Mucosa of rectum (tissue), 2 donors: ENCODE data around the gene GRIK3.
"Not testable (repeated sequence)": the region's sequence is repeated elsewhere in the genome, so short reads cannot be mapped to it uniquely, and the experiment has no call there.

ENCODE experiments used
- H3K27ac ChIP-seq, 2 donors: one replicate each; pipeline ENCODE4 v1.7.0; 2013; ENCODE audit warnings: inconsistent platforms in 2 of 2, low read depth in 2 of 2, low read length in 2 of 2
- H3K27me3 ChIP-seq, 2 donors: one replicate each; pipeline ENCODE4 v1.7.0; 2013; ENCODE audit warnings: low read length in 2 of 2; ENCODE audit not compliant: control insufficient read depth in 2 of 2, insufficient read depth in 2 of 2
- H3K36me3 ChIP-seq, 2 donors: one replicate each; pipeline ENCODE4 v1.7.0; 2013; ENCODE audit warnings: low read length in 2 of 2; ENCODE audit not compliant: control insufficient read depth in 2 of 2, insufficient read depth in 2 of 2
- H3K4me1 ChIP-seq, 2 donors: one replicate each; pipeline ENCODE4 v1.7.0; 2013; ENCODE audit warnings: low read length in 2 of 2, mild to moderate bottlenecking in 1 of 2; ENCODE audit not compliant: control insufficient read depth in 2 of 2, insufficient read depth in 2 of 2
- H3K4me3 ChIP-seq, 2 donors: one replicate each; pipeline ENCODE4 v1.7.0; 2013; ENCODE audit warnings: low read length in 2 of 2
- H3K9ac ChIP-seq, 2 donors: one replicate each; pipeline ENCODE4 v1.7.0; 2013; ENCODE audit warnings: low read length in 2 of 2, low read depth in 1 of 2, mild to moderate bottlenecking in 1 of 2
- H3K9me3 ChIP-seq, 2 donors: one replicate each; pipeline ENCODE4 v1.7.0; 2013; ENCODE audit warnings: low read length in 2 of 2; ENCODE audit not compliant: control insufficient read depth in 2 of 2
- donor health status: healthy.
- donor health status: Normal muscosa, but diverticular disease.

Gene GRIK3

DNA sequence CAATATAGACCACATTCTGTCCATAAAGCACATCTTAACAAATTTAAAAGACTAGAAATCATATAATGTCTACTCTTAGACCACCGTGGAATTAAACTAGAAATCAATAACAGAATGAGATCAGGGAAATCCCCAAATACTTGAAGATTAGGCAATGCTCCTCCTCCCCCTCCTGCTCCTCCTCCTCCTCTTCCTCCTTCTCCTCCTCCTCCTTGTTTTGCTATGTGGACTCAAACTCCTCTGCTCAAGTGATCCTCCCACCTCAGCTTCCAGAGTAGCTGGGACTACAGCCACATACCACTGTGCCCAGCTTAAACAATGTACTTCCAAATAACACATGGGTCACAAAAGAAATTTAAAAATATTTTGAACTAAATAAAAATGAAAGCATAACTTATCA is 134.2 kb downstream of the GRIK3 start:
- no peaks in the 10 kb centered on the region for H3K4me1 ChIP-seq
- no peak overlapping the region for H3K27ac ChIP-seq

DNA sequence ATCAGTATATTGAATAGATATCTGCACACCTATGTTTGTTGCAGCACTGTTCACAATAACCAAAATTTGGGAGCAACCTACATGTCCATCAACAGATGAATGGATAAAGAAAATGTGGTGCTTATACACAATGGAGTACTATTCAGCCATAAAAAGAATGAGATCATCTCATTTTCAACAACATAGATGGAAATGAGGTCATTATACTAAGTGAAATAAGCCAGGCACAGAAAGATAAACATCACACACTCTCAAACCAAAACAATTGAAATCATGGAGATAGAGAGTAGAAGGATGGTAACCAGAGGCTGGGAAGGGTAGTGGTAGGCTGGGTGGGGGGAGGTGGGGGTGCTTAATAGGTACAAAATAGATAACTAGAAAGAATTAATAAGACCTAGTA is 136.5 kb downstream of the GRIK3 start:
- not testable (repeated sequence) for H3K4me3 ChIP-seq, H3K4me1 ChIP-seq, H3K27ac ChIP-seq, H3K9ac ChIP-seq, H3K36me3 ChIP-seq, H3K9me3 ChIP-seq, H3K27me3 ChIP-seq

More for the DNA sequence above, 134.2 kb downstream of the GRIK3 start:
- Histone ChIP-seq H3K4me3 (no peak overlapping the region), H3K9ac (no peak overlapping the region), H3K27me3 (no peaks in the 10 kb centered on the region), H3K9me3 (no peaks in the 10 kb centered on the region), H3K36me3 (no peaks in the 10 kb centered on the region)

DNA sequence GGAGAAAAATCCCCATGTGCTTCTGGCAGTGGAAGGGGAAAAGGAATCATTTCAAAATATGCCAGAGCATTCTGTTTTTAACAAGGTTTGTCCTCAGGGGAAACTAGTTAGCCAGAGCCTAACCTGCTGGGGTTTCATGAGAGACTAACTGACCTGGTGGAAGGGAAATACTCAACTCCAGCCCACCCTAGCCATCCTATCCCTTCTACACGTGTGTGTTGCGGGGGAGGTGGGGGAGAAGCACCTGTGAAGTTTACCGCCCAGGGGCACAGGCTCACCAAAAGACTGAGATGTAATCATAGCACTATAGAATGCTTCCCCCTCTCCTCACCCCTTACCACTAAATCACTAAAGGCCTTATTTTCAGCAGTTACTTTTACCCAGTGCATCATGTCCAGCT is 139.5 kb downstream of the GRIK3 start:
- Histone ChIP-seq H3K27me3 (no peaks in the 10 kb centered on the region), H3K9me3 (no peaks in the 10 kb centered on the region), H3K27ac (no peak overlapping the region), H3K4me3 (no peak overlapping the region), H3K9ac (no peak overlapping the region), H3K36me3 (no peaks in the 10 kb centered on the region), H3K4me1 (no peaks in the 10 kb centered on the region)

DNA sequence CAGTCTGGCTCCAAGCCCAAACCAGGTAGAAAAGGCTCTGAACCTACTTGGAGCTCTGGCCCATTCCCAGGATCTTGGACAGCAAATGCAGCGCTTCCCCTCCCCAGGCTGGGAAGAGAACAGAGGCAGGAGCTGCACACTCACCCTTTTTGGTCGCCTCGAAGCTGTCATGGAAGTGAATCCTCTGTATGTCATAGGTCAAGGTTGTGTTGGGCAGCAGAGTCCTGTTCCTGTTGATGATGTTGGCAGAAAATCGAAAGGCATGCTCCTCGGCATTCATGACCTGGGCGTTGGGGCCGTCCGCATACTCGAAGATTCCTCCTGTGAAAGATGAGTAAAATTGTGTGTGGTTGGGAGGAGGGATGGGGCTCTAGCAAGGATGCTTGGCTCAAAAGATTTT is 143.5 kb downstream of the GRIK3 start:
- Histone ChIP-seq H3K4me1 (no peaks in the 10 kb centered on the region), H3K36me3 (no peaks in the 10 kb centered on the region), H3K9me3 (no peaks in the 10 kb centered on the region), H3K27ac (no peak overlapping the region), H3K4me3 (no peak overlapping the region), H3K9ac (no peak overlapping the region), H3K27me3 (no peaks in the 10 kb centered on the region)

DNA sequence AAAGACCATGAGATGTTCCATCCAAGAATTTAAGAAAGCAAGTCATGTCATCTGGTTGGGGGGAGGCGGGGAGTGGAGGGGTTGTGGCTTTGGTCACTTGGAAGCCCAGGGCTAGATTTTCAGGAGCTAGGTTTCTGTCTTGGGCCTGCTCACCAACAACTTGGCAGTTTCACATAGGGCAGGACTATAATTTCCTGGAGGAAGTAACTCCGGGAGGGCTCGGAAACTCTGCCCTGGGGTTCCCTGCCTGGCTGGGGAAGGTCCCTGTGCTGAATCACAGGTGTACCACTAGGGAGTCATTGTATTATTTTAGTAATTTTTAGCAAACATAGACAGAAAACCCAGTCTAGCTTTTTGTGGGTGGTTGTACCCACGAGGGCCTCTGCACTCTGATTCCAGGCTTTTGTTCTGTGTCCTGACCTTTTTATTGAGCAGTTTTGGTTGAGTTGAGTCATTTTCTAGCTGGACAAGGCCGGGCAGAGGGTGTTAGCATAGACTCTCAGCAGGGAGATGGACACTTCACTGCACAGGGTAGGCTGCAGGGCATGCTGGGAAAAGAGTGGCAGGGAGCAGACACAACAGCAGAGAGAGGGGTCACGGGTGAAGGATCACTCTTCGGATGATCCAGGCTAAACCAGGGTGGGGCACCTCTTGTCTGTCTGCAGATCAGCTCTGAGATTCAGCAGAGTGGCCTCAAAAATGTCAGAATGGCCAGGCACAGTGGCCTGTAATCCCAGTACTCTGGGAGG is 144.7 kb downstream of the GRIK3 start:
- no peaks in the 10 kb centered on the region for H3K36me3 ChIP-seq
- no peaks in the 10 kb centered on the region for H3K9me3 ChIP-seq
- H3K9ac ChIP-seq: no peak overlapping the region
- H3K4me1 ChIP-seq: no peaks in the 10 kb centered on the region
- H3K27me3 ChIP-seq: no peaks in the 10 kb centered on the region
- H3K27ac ChIP-seq: no peak overlapping the region
- no peak overlapping the region for H3K4me3 ChIP-seq

DNA sequence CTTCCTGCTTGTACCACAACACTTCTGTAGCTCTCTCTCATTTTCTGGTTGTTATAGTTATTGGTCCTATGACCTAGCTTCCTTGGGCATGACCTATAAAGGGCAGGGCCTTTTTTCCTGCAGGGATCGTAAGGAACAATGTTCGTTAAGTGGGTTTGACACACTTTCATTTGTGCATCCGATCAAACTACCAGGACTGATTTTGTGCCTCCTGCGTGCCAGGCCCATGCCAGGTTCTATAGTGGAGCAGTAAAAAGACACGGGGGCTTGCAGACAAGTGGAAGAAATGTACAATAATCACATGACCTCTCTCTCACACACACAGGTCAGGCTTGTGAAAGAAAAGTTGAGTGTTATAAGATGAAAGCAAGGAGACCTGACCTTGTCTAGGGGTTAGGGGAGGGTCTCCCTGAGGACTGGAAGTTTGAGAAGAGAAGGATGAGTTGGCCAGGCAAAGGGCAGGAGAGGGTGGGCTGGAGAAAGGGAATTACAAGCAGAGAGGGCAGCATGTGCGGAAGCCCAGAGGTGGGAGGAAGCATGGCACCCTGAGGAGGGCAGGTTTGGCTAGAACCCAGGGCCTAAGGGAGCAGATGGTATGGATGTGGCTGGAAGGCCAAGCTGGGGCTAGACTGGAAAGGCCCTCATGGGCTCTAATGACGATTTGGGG is 145.4 kb downstream of the GRIK3 start:
- H3K9me3 ChIP-seq: no peaks in the 10 kb centered on the region
- no peak overlapping the region for H3K27ac ChIP-seq

DNA sequence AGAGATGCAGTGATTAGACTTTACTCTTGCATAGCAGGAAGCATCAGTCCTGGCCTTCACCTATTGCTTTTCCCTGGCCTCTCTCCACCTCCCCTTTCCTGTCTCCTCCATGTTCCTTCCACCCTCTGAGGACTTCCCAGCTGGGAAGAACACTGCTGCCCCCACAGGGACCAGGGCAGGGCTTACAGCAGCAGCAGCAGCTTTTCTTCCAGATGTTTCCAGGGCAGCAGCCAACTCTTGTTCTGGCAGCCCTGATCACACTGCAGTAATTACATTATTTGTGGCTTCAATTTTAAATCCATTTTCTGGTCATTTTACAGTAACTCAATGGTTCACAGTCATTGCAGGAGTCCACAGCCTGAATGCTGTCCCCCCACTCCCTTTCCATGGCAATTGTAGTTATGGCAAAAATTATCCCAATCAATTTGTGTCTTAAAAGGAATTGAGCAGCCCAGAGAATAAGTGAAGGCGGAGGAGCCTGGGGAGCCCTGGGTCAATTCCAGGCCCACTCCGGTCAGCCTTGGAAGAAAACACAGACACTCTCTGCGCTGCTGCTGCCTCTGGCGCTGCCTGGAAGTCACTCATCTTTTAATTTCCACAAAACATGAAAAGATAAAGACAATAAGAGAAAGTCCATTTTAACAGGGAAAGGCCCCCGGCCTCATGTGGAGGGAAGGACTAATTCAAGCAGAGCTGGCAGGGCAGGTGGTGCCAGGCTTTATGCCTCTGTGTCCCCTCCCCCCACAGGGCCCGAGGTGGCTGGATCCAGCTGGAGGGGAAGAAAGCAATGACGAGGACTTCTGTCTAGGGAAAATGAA is 148.6 kb downstream of the GRIK3 start:
- H3K27me3 ChIP-seq: no peaks in the 10 kb centered on the region
- H3K36me3 ChIP-seq: no peaks in the 10 kb centered on the region
- no peak overlapping the region for H3K27ac ChIP-seq
- H3K4me3 ChIP-seq: no peak overlapping the region
- no peak overlapping the region for H3K9ac ChIP-seq
- H3K4me1 ChIP-seq: no peaks in the 10 kb centered on the region
- H3K9me3 ChIP-seq: no peaks in the 10 kb centered on the region

More for the DNA sequence above, 145.4 kb downstream of the GRIK3 start:
- Histone ChIP-seq H3K36me3 (no peaks in the 10 kb centered on the region), H3K9ac (no peak overlapping the region), H3K27me3 (no peaks in the 10 kb centered on the region), H3K4me3 (no peak overlapping the region), H3K4me1 (no peaks in the 10 kb centered on the region)

DNA sequence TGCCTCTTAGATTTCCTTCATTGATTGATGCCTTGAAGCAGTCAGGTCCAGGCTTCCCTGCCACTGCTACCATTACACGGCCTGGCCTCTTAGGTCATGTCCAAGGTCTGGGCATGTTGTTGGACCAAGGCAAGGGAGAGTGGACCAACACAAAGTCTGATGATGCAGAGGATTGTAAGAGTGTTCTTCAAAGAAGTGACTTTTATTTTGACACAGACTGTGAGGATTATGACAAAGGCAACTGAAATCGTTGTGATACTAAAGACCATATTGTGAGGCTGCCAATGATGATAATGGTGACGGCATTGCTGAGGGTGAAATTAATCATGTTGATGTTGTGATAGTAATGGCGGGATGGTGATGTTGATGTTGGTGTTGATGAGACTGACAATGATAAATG is 149.5 kb downstream of the GRIK3 start:
- Histone ChIP-seq H3K4me3 (no peak overlapping the region), H3K9me3 (no peaks in the 10 kb centered on the region), H3K9ac (no peak overlapping the region), H3K27ac (no peak overlapping the region), H3K27me3 (no peaks in the 10 kb centered on the region), H3K4me1 (no peaks in the 10 kb centered on the region), H3K36me3 (no peaks in the 10 kb centered on the region)

DNA sequence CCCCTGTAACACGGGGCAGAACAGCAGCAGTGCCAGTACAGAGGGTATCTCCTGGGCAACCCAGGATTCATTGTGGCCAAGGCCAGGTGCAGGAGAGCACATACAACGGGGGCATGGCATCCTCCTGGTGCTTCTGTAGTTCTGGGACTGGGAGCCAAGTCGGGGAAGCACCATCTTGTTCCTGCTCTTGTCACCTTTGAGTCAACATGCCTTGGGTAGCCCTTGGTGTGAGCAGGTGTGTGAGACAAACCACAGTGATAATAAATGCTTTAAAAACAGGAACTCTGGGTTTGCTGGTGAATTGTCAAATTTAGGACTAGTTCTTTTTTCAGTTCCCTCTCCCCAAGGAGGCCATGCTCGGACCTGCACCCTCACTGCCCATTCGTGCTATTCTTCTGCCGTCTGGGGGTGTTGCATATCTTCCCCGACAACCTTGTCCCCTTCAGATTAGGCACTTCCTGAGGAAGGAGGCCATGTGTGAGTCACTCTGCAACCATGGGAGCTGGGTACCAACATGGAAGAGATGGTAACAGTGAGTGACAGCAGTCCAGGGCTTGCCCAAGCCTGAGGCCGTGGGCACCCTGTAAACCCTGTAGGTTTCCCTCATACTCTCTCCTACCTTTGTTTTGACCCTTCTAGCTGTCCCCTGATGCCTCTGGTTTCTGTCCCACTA is 150.2 kb downstream of the GRIK3 start:
- H3K4me1 ChIP-seq: no peaks in the 10 kb centered on the region

More for the DNA sequence above, 150.2 kb downstream of the GRIK3 start:
- Histone ChIP-seq H3K36me3 (no peaks in the 10 kb centered on the region), H3K9ac (no peak overlapping the region), H3K27ac (no peak overlapping the region), H3K9me3 (no peaks in the 10 kb centered on the region), H3K27me3 (no peaks in the 10 kb centered on the region), H3K4me3 (no peak overlapping the region)
